ENCODE data around the gene PTPRN2. TPM values are rescaled to one million over a fixed set of nuclear protein-coding genes. Genes with fewer than 3 reads are reported as not detected.
"Not testable (repeated sequence)": the region's sequence is repeated elsewhere in the genome, so short reads cannot be mapped to it uniquely, and the experiment has no call there.

Gene PTPRN2
- total RNA-seq, 1 experiment from 2014 or later: 2.1 TPM

DNA sequence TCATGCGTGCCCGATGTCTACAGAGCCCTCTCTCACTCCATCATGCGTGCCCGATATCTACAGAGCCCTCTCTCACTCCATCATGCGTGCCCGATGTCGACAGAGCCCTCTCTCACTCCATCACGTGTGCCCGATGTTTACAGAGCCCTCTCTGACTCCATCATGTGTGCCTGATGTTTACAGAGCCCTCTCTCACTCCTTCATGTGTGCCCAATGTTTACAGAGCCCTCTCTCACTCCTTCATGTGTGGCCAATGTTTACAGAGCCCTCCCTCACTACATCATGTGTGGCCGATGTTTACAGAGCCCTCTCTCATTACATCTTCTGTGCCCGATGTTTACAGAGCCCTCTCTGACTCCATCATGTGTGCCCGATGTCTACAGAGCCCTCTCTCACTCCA, 740.9 kb downstream of the PTPRN2 start:
- H3K4me2 ChIP-seq (ENCODE audit: low read length); H3K27ac ChIP-seq (ENCODE audit: low read depth, low read length); H4K20me1 ChIP-seq (ENCODE audit: insufficient read depth); H3K4me3 ChIP-seq (replicated peaks in 1 of 2; ENCODE audit: low read depth in 1 of 2, low read length in 2 of 2); H3K9ac ChIP-seq (ENCODE audit: low read length); CTCF ChIA-PET; DNase-seq (ENCODE audit: low read depth, low spot score); POLR2A ChIA-PET; H3K9me3 ChIP-seq (ENCODE audit: control insufficient read depth in 1 of 2, insufficient read depth in 1 of 2, low read depth in 1 of 2, low read length in 2 of 2); H3K27me3 ChIP-seq (ENCODE audit: insufficient read depth, low read length); H3K9me2 ChIP-seq (ENCODE audit: insufficient read depth); H2AFZ ChIP-seq (ENCODE audit: low read depth, low read length, poor library complexity, severe bottlenecking); intact Hi-C loops (cut with micrococcal nuclease); RAD21 ChIA-PET (ENCODE audit: low non-redundant PET in 1 of 2, low total read pairs in 2 of 2, uncharacterized antibody in 2 of 2, unreplicated experiment in 2 of 2); BruUV-seq (replicated peaks); ATAC-seq; H3K79me2 ChIP-seq (ENCODE audit: insufficient read depth, low read length); H3K36me3 ChIP-seq (ENCODE audit: control insufficient read depth in 1 of 2, insufficient read depth in 2 of 2, low read length in 2 of 2): not testable (repeated sequence)
- H3K4me1 ChIP-seq (ENCODE audit: control insufficient read depth in 1 of 2, insufficient read depth in 2 of 2, low read length in 2 of 2): peaks cover 0 to 17% of the 10 kb centered on the region in 2 experiments; a peak in 2 of 4 replicates

DNA sequence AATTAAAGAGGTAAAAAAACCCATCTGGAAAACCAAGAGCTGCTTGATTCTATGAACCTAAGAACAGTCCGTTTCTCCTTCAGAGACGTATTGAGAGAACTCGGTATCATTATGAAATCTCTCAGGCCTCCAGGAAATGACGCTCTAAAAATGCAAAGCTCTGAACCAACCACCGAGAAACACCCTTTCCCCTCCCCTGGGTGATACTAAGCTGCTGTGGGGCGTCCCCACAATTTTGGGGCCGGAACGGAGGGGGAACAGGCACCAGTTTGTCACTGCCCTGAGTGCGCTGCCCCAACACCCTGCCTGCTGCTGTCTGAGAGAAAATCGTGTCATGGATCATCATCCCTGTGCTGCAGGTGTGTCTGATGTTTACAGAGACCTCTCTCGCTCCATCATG, 741.4 kb downstream of the PTPRN2 start:
- CTCF ChIA-PET: no interaction called here
- RAD21 ChIA-PET (ENCODE audit: low non-redundant PET in 1 of 2, low total read pairs in 2 of 2, uncharacterized antibody in 2 of 2, unreplicated experiment in 2 of 2): no interaction called here
- ATAC-seq (no peak), DNase-seq (ENCODE audit: low read depth, low spot score) (no peak)
- no peak overlapping the region for H2AFZ ChIP-seq (ENCODE audit: low read depth, low read length, poor library complexity, severe bottlenecking)
- H3K27ac ChIP-seq (ENCODE audit: low read depth, low read length): no peak overlapping the region
- no peaks in the 10 kb centered on the region for H3K27me3 ChIP-seq (ENCODE audit: insufficient read depth, low read length)
- POLR2A ChIA-PET: no interaction called here
- H4K20me1 ChIP-seq (ENCODE audit: insufficient read depth): no peaks in the 10 kb centered on the region
- H3K4me2 ChIP-seq (ENCODE audit: low read length): no peak overlapping the region
- peaks cover 0 to 12% of the 10 kb centered on the region in 2 experiments; a peak in 2 of 4 replicates for H3K4me1 ChIP-seq (ENCODE audit: control insufficient read depth in 1 of 2, insufficient read depth in 2 of 2, low read length in 2 of 2)
- no peaks in the 10 kb centered on the region for H3K9me3 ChIP-seq (ENCODE audit: control insufficient read depth in 1 of 2, insufficient read depth in 1 of 2, low read depth in 1 of 2, low read length in 2 of 2)
- no peak overlapping the region for H3K4me3 ChIP-seq (replicated peaks in 1 of 2; ENCODE audit: low read depth in 1 of 2, low read length in 2 of 2)
- TF ChIP-seq SIN3A (IDR thresholded peaks at IDR 0.05; ENCODE audit: low read depth): no peak
- no peak for TF ChIP-seq POLR2AphosphoS5 (IDR thresholded peaks at IDR 0.05; ENCODE audit: low read depth, low read length)
- TF ChIP-seq FOSL1 (IDR thresholded peaks at IDR 0.05; ENCODE audit: low read depth): no peak
- TF ChIP-seq, protein P1, sequence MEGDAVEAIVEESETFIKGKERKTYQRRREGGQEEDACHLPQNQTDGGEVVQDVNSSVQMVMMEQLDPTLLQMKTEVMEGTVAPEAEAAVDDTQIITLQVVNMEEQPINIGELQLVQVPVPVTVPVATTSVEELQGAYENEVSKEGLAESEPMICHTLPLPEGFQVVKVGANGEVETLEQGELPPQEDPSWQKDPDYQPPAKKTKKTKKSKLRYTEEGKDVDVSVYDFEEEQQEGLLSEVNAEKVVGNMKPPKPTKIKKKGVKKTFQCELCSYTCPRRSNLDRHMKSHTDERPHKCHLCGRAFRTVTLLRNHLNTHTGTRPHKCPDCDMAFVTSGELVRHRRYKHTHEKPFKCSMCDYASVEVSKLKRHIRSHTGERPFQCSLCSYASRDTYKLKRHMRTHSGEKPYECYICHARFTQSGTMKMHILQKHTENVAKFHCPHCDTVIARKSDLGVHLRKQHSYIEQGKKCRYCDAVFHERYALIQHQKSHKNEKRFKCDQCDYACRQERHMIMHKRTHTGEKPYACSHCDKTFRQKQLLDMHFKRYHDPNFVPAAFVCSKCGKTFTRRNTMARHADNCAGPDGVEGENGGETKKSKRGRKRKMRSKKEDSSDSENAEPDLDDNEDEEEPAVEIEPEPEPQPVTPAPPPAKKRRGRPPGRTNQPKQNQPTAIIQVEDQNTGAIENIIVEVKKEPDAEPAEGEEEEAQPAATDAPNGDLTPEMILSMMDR (IDR thresholded peaks at IDR 0.05 in 2 of 3, conservative IDR thresholded peaks at IDR 0.05 in 1 of 3; ENCODE audit: borderline replicate concordance in 1 of 3, insufficient read depth in 1 of 3, low read depth in 2 of 3, low read length in 2 of 3): no peak
- TF ChIP-seq, protein P2, sequence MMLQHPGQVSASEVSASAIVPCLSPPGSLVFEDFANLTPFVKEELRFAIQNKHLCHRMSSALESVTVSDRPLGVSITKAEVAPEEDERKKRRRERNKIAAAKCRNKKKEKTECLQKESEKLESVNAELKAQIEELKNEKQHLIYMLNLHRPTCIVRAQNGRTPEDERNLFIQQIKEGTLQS (IDR thresholded peaks at IDR 0.05): no peak
- TF ChIP-seq CBX3 (IDR thresholded peaks at IDR 0.05; ENCODE audit: low read depth): no peak
- no peak for TF ChIP-seq ZNF274 (IDR thresholded peaks at IDR 0.05; ENCODE audit: low read depth, low read length)
- TF ChIP-seq YY1 (IDR thresholded peaks at IDR 0.05; ENCODE audit: extremely low read depth, insufficient replicate concordance, low read depth, low read length): no peak
- TF ChIP-seq ELF1 (IDR thresholded peaks at IDR 0.05; ENCODE audit: borderline replicate concordance, low read depth): no peak
- no peak for TF ChIP-seq ZFX (IDR thresholded peaks at IDR 0.05)
- no peak for TF ChIP-seq EZH2 (IDR thresholded peaks at IDR 0.05)
- TF ChIP-seq RAD21 (IDR thresholded peaks at IDR 0.05; ENCODE audit: low read depth): no peak
- no peak for TF ChIP-seq SRF (IDR thresholded peaks at IDR 0.05; ENCODE audit: low read depth)
- no peak for TF ChIP-seq EGR1 (IDR thresholded peaks at IDR 0.05; ENCODE audit: low read depth)
- no peak for TF ChIP-seq POLR2A (IDR thresholded peaks at IDR 0.05; ENCODE audit: borderline replicate concordance, extremely low read depth, insufficient read depth, insufficient read length)
- TF ChIP-seq, protein P3, sequence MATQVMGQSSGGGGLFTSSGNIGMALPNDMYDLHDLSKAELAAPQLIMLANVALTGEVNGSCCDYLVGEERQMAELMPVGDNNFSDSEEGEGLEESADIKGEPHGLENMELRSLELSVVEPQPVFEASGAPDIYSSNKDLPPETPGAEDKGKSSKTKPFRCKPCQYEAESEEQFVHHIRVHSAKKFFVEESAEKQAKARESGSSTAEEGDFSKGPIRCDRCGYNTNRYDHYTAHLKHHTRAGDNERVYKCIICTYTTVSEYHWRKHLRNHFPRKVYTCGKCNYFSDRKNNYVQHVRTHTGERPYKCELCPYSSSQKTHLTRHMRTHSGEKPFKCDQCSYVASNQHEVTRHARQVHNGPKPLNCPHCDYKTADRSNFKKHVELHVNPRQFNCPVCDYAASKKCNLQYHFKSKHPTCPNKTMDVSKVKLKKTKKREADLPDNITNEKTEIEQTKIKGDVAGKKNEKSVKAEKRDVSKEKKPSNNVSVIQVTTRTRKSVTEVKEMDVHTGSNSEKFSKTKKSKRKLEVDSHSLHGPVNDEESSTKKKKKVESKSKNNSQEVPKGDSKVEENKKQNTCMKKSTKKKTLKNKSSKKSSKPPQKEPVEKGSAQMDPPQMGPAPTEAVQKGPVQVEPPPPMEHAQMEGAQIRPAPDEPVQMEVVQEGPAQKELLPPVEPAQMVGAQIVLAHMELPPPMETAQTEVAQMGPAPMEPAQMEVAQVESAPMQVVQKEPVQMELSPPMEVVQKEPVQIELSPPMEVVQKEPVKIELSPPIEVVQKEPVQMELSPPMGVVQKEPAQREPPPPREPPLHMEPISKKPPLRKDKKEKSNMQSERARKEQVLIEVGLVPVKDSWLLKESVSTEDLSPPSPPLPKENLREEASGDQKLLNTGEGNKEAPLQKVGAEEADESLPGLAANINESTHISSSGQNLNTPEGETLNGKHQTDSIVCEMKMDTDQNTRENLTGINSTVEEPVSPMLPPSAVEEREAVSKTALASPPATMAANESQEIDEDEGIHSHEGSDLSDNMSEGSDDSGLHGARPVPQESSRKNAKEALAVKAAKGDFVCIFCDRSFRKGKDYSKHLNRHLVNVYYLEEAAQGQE (IDR thresholded peaks at IDR 0.05; ENCODE audit: low read depth): no peak
- H3K9ac ChIP-seq (ENCODE audit: low read length): no peak overlapping the region
- H3K9me2 ChIP-seq (ENCODE audit: insufficient read depth): no peaks in the 10 kb centered on the region
- no TSS peak for BruUV-seq (replicated peaks)
- H3K79me2 ChIP-seq (ENCODE audit: insufficient read depth, low read length): no peaks in the 10 kb centered on the region
- H3K36me3 ChIP-seq (ENCODE audit: control insufficient read depth in 1 of 2, insufficient read depth in 2 of 2, low read length in 2 of 2): no peaks in the 10 kb centered on the region
- intact Hi-C loops (cut with micrococcal nuclease): no loop called here
